GM23338 (cell line): Measurements from ENCODE around the gene COL4A1. TPM values are rescaled to one million over a fixed set of nuclear protein-coding genes. Genes with fewer than 3 reads are reported as not detected.

ENCODE experiments used
- ATAC-seq: fragments of 200-7000 bp; cut with Tn5 transposase; 3 replicates; pipeline ENCODE4 v1.9.1; 2020
- DNase-seq: peaks from one replicate; pipeline ENCODE4 v3.0.0-alpha.2; 2015; ENCODE audit warnings: low spot score
- H2AFZ ChIP-seq: fragments of 200-600 bp; sonication (generic); 2 replicates; pipeline ENCODE4 v1.8.0; 2016; ENCODE audit warnings: antibody characterized with exemption, mild to moderate bottlenecking, moderate library complexity
- H3F3A ChIP-seq: fragments of 200-600 bp; sonication (generic); replicated peaks from 2 replicates; pipeline ENCODE4 v1.8.0; 2017; ENCODE audit warnings: antibody characterized with exemption, mixed run types, low read depth
- H3K27ac ChIP-seq: fragments of 200-600 bp; sonication (generic); 2 replicates; pipeline ENCODE4 v1.6.1; 2016; ENCODE audit warnings: low read depth
- H3K27me3 ChIP-seq: fragments of 200-600 bp; sonication (generic); 2 replicates; pipeline ENCODE4 v1.8.0; 2016; ENCODE audit warnings: mild to moderate bottlenecking, mixed run types, moderate library complexity; ENCODE audit not compliant: insufficient read depth
- H3K36me3 ChIP-seq: fragments of 200-600 bp; sonication (generic); 2 replicates; pipeline ENCODE4 v1.8.0; 2016; ENCODE audit warnings: mild to moderate bottlenecking; ENCODE audit not compliant: insufficient read depth
- H3K4me1 ChIP-seq: fragments of 200-600 bp; sonication (generic); 2 replicates; pipeline ENCODE4 v1.8.0; 2016; ENCODE audit warnings: mild to moderate bottlenecking, moderate library complexity; ENCODE audit not compliant: insufficient read depth
- H3K4me2 ChIP-seq: fragments of 200-600 bp; sonication (generic); 2 replicates; pipeline ENCODE4 v1.7.1; 2017; ENCODE audit warnings: mixed run types
- H3K4me3 ChIP-seq: fragments of 200-600 bp; sonication (generic); 2 replicates; pipeline ENCODE4 v1.6.1; 2016; ENCODE audit warnings: mixed run types
- H3K79me2 ChIP-seq: fragments of 200-600 bp; sonication (generic); replicated peaks from 2 replicates; pipeline ENCODE4 v1.8.0; 2017; ENCODE audit warnings: mild to moderate bottlenecking; ENCODE audit not compliant: insufficient read depth
- H3K9me2 ChIP-seq: fragments of 200-600 bp; sonication (generic); 2 replicates; pipeline ENCODE4 v1.8.0; 2017; ENCODE audit not compliant: insufficient read depth
- H4K20me1 ChIP-seq: fragments of 200-600 bp; sonication (generic); replicated peaks from 2 replicates; pipeline ENCODE4 v1.8.0; 2017; ENCODE audit warnings: mild to moderate bottlenecking; ENCODE audit not compliant: insufficient read depth
- H3K27ac Mint-ChIP-seq: 2 replicates; pipeline ENCODE4 v1.8.0; 2020; ENCODE audit warnings: inconsistent platforms, mild to moderate bottlenecking, moderate library complexity, mixed read lengths
- H3K27me3 Mint-ChIP-seq: 3 replicates; pipeline ENCODE4 v1.8.0; 2022; ENCODE audit warnings: low read depth, mild to moderate bottlenecking, moderate library complexity, mixed read lengths, inconsistent platforms; ENCODE audit not compliant: insufficient read depth, poor library complexity
- H3K36me3 Mint-ChIP-seq: 3 replicates; pipeline ENCODE4 v1.8.0; 2021; ENCODE audit warnings: low read depth, mild to moderate bottlenecking, inconsistent platforms, moderate library complexity, mixed read lengths
- H3K4me1 Mint-ChIP-seq: 3 replicates; pipeline ENCODE4 v1.8.0; 2020; ENCODE audit warnings: mild to moderate bottlenecking, inconsistent platforms, mixed read lengths
- H3K4me3 Mint-ChIP-seq: 3 replicates; pipeline ENCODE4 v1.8.0; 2021; ENCODE audit warnings: moderate library complexity, mild to moderate bottlenecking, inconsistent platforms, mixed read lengths
- H3K9me3 Mint-ChIP-seq: 3 replicates; pipeline ENCODE4 v1.8.0; 2020; ENCODE audit warnings: moderate library complexity, mild to moderate bottlenecking, inconsistent platforms, mixed read lengths
- CTCF ChIP-seq, 2 experiments: fragments of 200-600 bp in 1 of 2; sonication (generic) in 1 of 2; conservative IDR thresholded peaks; 2 replicates each; pipeline versions ENCODE4 v1.5.1 to v1.6.1; 2016 to 2017; ENCODE audit warnings: antibody characterized with exemption in 2 of 2, low read depth in 2 of 2, mild to moderate bottlenecking in 2 of 2, moderate library complexity in 1 of 2
- EZH2 ChIP-seq: fragments of 200-600 bp; sonication (generic); IDR thresholded peaks from one replicate; pipeline ENCODE4 v1.8.0; 2017; ENCODE audit warnings: antibody characterized with exemption, mild to moderate bottlenecking, low read depth; ENCODE audit not compliant: unreplicated experiment
- EZH2phosphoT487 ChIP-seq: fragments of 200-600 bp; sonication (generic); IDR thresholded peaks from one replicate; pipeline ENCODE4 v1.8.1; 2018; ENCODE audit warnings: antibody characterized with exemption; ENCODE audit not compliant: unreplicated experiment
- JUNB ChIP-seq: IDR thresholded peaks from one replicate; pipeline ENCODE4 v1.6.1; 2016; ENCODE audit warnings: antibody characterized with exemption; ENCODE audit not compliant: unreplicated experiment
- NANOG ChIP-seq: IDR thresholded peaks from 2 replicates; pipeline ENCODE4 v1.6.1; 2016; ENCODE audit warnings: antibody characterized with exemption, borderline replicate concordance
- POLR2AphosphoS5 ChIP-seq: IDR thresholded peaks from 2 replicates; pipeline ENCODE4 v1.6.1; 2016; ENCODE audit warnings: antibody characterized with exemption, low read depth
- REST ChIP-seq: IDR thresholded peaks from one replicate; pipeline ENCODE4 v1.6.1; 2018; ENCODE audit warnings: antibody characterized with exemption; ENCODE audit not compliant: unreplicated experiment
- STAT1 ChIP-seq: IDR thresholded peaks from one replicate; pipeline ENCODE4 v1.6.1; 2016; ENCODE audit warnings: antibody characterized with exemption; ENCODE audit not compliant: unreplicated experiment
- ZNF114 ChIP-seq: fragments of 250-450 bp; sonication (Bioruptor Pico); IDR thresholded peaks from 2 replicates; pipeline ENCODE4 v1.5.0; 2020; ENCODE audit warnings: mild to moderate bottlenecking, moderate library complexity
- polyA plus RNA-seq: library from polyadenylated mRNA; unstranded; fragments of >200 nt; fragmentation: Nextera tagmentation; extraction: Ambion mirVana; gene quantifications from 2 replicates; pipeline ENCODE4 v1.2.1, GENCODE V29; 2016
- total RNA-seq: library from RNA; depleted of rRNA; stranded (reverse); fragments of >200 nt; shearing (Covaris generic); gene quantifications from 2 replicates; pipeline ENCODE4 v1.2.3, GENCODE V29; 2014
- TF ChIP-seq, protein P1 (sequence below): fragments of 250-450 bp; sonication (Bioruptor Pico); IDR thresholded peaks from 2 replicates; pipeline ENCODE4 v1.5.0; 2020; ENCODE audit warnings: mild to moderate bottlenecking, moderate library complexity

COL4A1 gene
- total and polyA plus RNA-seq, 2 experiments from 2014 or later, result 39.1 to 110 TPM

- Mint-ChIP-seq H3K9me3 (peaks cover 8% of the 10 kb centered on the region), H3K36me3 (peaks cover 6% of the 10 kb centered on the region; the same call in 2 of the 3 replicates), H3K27me3 (no peaks in the 10 kb centered on the region), H3K4me3 (no peak overlapping the region), H3K27ac (no peak overlapping the region), H3K4me1 (peaks cover 15% of the 10 kb centered on the region)
- Histone ChIP-seq H3K4me3 (no peak overlapping the region), H4K20me1 (no peaks in the 10 kb centered on the region), H3K9me2 (no peaks in the 10 kb centered on the region; the same call in 1 of the 2 replicates), H3F3A (no peaks in the 10 kb centered on the region), H3K79me2 (no peaks in the 10 kb centered on the region), H3K36me3 (no peaks in the 10 kb centered on the region), H3K27ac (no peak overlapping the region), H3K27me3 (no peaks in the 10 kb centered on the region), H3K4me1 (no peaks in the 10 kb centered on the region; the same call in none of the 2 replicates), H2AFZ (no peak overlapping the region), H3K4me2 (no peak overlapping the region)
- DNase-seq, result no peak
- no peak for TF ChIP-seq POLR2AphosphoS5
- no peak for TF ChIP-seq REST
- TF ChIP-seq JUNB, result no peak
- TF ChIP-seq, protein P1, sequence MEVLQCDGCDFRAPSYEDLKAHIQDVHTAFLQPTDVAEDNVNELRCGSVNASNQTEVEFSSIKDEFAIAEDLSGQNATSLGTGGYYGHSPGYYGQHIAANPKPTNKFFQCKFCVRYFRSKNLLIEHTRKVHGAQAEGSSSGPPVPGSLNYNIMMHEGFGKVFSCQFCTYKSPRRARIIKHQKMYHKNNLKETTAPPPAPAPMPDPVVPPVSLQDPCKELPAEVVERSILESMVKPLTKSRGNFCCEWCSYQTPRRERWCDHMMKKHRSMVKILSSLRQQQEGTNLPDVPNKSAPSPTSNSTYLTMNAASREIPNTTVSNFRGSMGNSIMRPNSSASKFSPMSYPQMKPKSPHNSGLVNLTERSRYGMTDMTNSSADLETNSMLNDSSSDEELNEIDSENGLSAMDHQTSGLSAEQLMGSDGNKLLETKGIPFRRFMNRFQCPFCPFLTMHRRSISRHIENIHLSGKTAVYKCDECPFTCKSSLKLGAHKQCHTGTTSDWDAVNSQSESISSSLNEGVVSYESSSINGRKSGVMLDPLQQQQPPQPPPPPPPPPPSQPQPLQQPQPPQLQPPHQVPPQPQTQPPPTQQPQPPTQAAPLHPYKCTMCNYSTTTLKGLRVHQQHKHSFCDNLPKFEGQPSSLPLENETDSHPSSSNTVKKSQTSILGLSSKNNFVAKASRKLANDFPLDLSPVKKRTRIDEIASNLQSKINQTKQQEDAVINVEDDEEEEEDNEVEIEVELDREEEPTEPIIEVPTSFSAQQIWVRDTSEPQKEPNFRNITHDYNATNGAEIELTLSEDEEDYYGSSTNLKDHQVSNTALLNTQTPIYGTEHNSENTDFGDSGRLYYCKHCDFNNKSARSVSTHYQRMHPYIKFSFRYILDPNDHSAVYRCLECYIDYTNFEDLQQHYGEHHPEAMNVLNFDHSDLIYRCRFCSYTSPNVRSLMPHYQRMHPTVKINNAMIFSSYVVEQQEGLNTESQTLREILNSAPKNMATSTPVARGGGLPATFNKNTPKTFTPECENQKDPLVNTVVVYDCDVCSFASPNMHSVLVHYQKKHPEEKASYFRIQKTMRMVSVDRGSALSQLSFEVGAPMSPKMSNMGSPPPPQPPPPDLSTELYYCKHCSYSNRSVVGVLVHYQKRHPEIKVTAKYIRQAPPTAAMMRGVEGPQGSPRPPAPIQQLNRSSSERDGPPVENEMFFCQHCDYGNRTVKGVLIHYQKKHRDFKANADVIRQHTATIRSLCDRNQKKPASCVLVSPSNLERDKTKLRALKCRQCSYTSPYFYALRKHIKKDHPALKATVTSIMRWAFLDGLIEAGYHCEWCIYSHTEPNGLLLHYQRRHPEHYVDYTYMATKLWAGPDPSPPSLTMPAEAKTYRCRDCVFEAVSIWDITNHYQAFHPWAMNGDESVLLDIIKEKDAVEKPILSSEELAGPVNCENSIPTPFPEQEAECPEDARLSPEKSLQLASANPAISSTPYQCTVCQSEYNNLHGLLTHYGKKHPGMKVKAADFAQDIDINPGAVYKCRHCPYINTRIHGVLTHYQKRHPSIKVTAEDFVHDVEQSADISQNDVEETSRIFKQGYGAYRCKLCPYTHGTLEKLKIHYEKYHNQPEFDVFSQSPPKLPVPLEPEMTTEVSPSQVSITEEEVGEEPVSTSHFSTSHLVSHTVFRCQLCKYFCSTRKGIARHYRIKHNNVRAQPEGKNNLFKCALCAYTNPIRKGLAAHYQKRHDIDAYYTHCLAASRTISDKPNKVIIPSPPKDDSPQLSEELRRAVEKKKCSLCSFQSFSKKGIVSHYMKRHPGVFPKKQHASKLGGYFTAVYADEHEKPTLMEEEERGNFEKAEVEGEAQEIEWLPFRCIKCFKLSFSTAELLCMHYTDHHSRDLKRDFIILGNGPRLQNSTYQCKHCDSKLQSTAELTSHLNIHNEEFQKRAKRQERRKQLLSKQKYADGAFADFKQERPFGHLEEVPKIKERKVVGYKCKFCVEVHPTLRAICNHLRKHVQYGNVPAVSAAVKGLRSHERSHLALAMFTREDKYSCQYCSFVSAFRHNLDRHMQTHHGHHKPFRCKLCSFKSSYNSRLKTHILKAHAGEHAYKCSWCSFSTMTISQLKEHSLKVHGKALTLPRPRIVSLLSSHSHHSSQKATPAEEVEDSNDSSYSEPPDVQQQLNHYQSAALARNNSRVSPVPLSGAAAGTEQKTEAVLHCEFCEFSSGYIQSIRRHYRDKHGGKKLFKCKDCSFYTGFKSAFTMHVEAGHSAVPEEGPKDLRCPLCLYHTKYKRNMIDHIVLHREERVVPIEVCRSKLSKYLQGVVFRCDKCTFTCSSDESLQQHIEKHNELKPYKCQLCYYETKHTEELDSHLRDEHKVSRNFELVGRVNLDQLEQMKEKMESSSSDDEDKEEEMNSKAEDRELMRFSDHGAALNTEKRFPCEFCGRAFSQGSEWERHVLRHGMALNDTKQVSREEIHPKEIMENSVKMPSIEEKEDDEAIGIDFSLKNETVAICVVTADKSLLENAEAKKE (CRISPR knock-in tag), result no peak
- TF ChIP-seq ZNF114 (CRISPR knock-in tag), result no peak
- no peak for TF ChIP-seq NANOG
- TF ChIP-seq EZH2, result no peak
- TF ChIP-seq STAT1, result no peak
- no peak for TF ChIP-seq EZH2phosphoT487
- TF ChIP-seq CTCF (conservative IDR thresholded peaks at IDR 0.05; ENCODE audit: low read depth in 2 of 2), result no peak
- ATAC-seq, result no peak
These were observed 201.8 kb downstream of the COL4A1 start for GRCh38 chr13:110105136-110105535.
